GM19468 (cell line): ENCODE measurements around the gene USP30.
"Not testable (repeated sequence)": the region's sequence is repeated elsewhere in the genome, so short reads cannot be mapped to it uniquely, and the experiment has no call there.

Experiments used
- ATAC-seq: cut with Tn5 transposase; IDR thresholded peaks from one replicate; pipeline ENCODE4 v1.9.1; 2021; ENCODE audit warnings: mild to moderate bottlenecking, moderate library complexity, moderate number of reproducible peaks; ENCODE audit not compliant: unreplicated experiment; ENCODE audit errors: extremely low read depth

The USP30 gene

DNA sequence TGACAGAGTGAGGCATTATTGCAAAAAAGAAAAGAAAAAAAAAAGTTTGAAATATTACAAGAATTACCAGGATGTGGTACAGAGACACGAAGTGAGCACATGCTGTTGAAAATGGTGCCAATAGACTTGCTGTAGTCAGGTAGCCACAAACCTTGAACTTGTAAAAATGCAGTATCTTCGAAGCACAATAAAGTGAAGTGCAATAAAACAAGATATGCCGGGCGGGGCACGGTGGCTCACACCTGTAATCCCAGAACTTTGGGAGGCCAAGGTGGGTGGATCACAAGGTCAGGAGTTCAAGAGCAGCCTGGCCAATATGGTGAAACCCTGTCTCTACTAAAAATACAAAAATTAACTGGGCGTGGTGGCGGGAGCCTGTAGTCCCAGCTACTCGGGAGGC, 2.6 kb upstream of the USP30 start:
- ATAC-seq: not testable (repeated sequence)

DNA sequence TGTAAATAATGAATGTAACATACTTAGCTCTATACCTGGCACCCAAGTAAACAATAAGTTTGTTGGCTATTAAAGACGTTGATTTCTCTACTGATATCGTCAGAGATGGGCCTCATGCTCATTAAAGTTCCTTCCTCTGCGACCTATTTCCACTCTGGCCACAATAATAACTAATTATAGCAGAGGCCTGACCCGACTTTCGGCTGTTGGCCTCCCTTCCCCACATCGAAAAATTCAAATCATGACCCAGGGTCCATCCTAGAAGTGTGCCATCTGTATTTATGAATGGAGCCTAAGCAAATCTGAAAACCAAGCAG, 321 bp upstream of the USP30 start:
- no peak for ATAC-seq

- ATAC-seq: no peak
These were observed 1.2 kb downstream of the USP30 start for GRCh38 chr12:109053382-109054123.

GRCh38 chr12:109054124-109054513, 1.7 kb downstream of the USP30 start:
- ATAC-seq: not testable (repeated sequence)

GRCh38 chr12:109054520-109054919, 2.1 kb downstream of the USP30 start:
- ATAC-seq: no peak

DNA sequence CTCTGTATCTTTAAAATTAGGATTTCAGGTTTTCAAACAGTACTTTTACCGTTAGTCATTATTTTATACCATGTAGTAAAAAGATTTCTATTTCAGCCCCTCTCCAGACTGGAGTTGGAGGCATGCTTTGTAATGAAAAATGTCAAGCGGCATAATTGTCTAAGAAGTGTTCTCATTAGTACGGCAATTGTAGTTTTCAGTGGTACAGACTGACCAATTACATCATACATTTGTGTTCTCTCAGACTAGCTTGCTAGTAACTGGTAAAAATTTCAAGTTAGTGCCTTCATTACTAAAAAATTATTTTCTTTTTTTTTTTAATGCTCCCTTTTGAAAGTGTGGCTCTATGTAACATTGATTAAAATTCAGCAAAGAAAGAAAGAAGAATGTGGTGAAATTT, 4.5 kb downstream of the USP30 start:
- no peak for ATAC-seq

GRCh38 chr12:109057376-109057775, 5.0 kb downstream of the USP30 start:
- ATAC-seq: no peak

- ATAC-seq: no peak
These were observed 6.4 kb downstream of the USP30 start for GRCh38 chr12:109058773-109059172.

- no peak for ATAC-seq
These were observed 11.8 kb downstream of the USP30 start for GRCh38 chr12:109064143-109064542.

- ATAC-seq: no peak
These were observed 12.9 kb downstream of the USP30 start for GRCh38 chr12:109065154-109065852.

- ATAC-seq: no peak
These were observed 13.4 kb downstream of the USP30 start for GRCh38 chr12:109065853-109066193.

- no peak for ATAC-seq
These were observed 17.2 kb downstream of the USP30 start for GRCh38 chr12:109069307-109070271.

GRCh38 chr12:109074866-109075265, 22.5 kb downstream of the USP30 start:
- ATAC-seq: no peak

GRCh38 chr12:109082751-109083150, 30.4 kb downstream of the USP30 start:
- no peak for ATAC-seq

- ATAC-seq: no peak
These were observed 32.0 kb downstream of the USP30 start for GRCh38 chr12:109084425-109084824.

GRCh38 chr12:109085590-109085989, 33.2 kb downstream of the USP30 start:
- ATAC-seq: no peak

- no peak for ATAC-seq
These were observed 34.9 kb downstream of the USP30 start for GRCh38 chr12:109087250-109087649.

DNA sequence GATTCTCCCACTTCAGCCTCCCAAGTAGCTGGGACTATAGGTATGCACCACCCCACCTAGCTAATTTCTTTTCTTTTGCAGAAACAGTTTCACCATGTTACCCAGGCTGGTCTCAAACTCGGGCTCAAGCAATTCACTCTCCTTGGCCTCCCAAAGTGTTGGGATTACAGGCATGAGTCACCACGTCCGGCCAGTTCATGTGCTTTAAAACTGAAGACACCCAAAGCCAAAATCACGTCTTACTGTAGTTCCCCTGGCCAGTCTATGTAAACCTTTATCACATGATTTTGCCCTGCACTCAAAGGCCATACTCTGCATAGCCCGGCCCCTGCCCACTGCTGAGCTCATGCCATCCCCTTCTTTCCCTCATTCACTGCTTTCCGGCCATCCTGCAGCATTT, 36.4 kb downstream of the USP30 start:
- no peak for ATAC-seq

GRCh38 chr12:109089683-109090082, 37.3 kb downstream of the USP30 start:
- no peak for ATAC-seq

GRCh38 chr12:109092497-109093021, 40.2 kb downstream of the USP30 start:
- ATAC-seq: no peak
